Activated gamma-delta T cell (primary cell): ENCODE data around the gene C3orf20.
"Not testable (repeated sequence)": the region's sequence is repeated elsewhere in the genome, so short reads cannot be mapped to it uniquely, and the experiment has no call there.

ENCODE experiments used
- DNase-seq: peaks from one replicate; lab custom pipeline; 2025; lab: John Stamatoyannopoulos, UW

C3orf20 gene

DNA sequence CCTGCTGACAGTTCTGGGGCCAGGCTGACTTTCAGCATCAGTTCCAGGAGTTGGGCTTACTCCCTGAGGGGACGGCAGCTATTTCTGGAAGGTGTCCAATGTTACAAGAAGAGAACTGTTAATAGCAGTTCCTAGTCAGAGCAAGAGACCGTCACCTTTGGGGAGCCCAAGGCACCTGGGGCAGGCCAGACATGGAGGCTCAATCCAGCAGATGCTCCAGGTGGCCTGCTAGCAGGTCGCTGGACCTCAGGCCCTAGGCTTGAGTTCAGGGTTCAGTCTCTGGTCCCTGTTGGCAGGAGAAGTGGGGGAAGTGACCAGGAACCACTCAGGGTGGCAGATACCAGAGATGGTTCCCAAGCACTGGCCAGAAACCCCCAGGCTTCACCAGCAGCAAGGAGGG, 25.9 kb downstream of the C3orf20 start:
- no peak for DNase-seq

DNA sequence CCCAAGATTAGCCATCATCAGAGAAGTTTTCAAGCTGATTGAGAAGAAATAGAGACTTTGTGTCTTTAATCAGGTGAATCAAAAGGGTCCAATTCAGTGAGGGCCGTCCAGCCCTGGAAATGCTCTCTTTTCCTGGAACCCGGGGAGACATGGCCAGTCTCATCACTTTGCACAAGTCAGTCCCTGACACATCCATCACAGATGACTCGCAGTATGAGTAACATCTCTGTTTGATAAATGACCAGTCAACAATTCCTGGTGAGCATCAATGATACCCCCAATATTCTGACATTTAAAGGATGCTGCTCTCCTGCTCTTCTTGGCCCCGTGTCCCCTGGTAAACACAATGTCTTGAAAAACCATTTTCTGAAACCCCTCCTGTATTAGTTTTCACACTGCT, 26.7 kb downstream of the C3orf20 start:
- DNase-seq: no peak

DNA sequence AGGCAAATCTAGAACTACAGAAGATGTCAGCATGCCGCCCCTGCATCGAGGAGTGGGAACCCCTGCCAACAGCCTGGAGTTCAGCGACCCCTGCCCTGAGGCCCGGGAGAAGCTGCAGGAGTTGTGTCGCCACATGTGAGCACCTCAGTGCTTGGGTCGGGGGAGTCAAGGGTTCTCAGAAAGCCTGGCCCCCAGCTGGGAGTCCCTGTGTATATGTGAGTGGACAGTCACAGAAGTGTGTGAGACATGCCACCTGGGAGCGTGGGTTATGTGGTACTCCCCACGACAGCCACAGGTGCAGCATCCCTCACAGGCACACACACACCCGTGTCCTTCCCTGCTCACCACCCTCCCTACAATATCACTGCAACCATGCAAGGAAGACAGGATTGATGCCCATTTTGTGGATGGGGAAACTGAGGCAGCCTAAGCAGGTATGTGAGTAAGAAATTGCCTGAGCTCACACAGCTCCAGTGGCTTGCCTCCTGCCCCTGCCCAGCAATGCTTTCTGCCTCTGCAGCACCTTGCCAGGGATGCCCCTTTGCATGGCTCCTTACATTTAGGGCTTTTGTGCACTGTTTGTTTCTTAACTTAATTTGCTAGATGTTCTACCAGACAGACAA, 28.3 kb downstream of the C3orf20 start:
- DNase-seq: no peak

DNA sequence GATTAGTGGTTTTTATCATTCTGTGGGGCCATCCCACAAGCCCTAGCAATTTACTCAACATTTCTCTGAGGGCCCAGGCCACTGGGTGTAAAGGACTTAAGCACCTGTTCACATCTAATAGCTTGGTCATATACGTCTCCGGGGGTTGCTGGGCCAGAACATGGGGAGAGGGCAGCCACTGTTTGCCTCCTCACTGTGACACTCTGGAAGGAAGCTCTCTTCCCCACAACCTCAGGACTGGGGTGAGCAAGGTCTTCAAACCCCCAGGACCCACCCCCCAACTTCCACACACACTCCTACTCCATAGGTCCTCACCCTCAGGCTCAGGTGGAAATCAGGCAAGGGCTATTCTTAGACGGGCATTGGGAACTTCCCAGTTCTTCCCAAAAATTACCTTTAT, 28.9 kb downstream of the C3orf20 start:
- DNase-seq: no peak

DNA sequence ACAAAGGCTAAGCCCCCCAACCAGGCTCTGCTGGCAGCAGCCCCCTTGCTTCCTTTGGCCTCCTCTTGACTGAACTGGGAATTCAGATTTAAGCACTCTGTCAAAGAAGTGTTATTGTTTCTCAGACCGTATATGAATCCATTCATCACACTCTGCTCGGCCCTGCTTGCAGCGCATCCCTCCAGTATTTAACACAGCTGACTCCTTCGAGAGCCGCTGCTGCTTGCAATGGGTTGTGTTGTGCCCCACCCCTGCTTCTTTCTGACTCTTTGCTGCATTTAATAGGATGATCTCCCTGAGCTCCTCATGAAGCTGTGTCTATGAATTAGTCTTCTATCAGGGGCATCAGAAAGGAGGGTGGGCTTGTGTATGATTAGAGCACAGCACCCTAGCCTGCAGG, 31.2 kb downstream of the C3orf20 start:
- DNase-seq: no peak

DNA sequence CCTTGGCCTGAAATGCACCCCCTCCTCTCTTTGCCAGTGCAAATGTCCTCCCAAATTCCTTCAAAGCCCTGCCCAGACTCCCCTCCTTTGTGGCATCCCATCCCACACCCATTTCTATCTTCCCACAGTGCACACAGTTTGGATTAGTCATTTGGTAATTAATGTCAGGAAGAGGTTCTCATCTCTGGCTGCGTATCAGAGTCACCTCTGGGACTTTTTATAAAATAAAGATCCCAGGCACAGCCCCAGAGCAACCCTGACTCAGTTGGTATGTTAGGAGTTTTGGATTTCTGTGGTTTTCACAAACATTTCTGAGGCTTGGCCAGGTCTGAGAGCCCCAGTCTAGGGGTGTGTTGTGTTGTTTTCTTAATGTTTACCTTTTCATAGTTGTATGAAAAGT, 41.6 kb downstream of the C3orf20 start:
- DNase-seq: no peak

DNA sequence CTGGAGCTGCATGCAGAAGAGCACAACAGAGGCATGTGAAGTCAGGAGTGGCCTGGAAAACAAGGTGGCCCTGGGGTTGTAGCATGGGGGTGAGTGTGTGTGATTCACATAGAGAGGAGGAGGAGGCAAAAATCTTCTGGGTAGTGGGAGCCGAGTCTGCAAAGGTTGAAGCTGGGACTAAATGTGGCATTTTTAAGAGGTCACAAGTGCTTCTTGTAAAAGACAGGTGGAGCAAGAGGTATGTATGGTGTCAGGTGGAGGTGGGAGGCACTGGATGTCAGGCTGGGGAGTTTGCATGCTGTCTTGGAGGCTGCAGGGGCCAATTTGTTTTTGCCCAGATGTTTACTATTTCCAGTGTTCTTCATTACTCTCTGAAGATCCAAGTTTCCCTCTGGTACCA, 42.4 kb downstream of the C3orf20 start:
- no peak for DNase-seq

DNA sequence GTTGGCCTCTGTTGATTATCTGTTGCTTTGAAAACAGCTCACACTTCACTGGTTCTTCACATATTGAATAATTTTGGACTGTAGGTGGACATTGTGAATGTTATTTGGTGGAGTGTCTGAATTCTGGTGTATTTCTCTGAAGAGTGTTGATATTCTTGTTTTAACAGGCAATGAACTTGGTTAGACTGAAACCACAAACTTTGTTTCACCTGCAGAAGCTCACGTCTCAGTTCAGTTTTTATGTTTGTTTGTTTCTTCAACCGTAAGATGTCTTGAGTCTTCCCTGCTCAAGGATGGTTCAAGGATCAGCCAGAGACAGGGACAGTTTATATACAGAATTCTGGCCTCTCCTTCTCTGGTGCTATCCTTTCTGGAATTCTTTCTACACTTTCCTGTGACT, 43.6 kb downstream of the C3orf20 start:
- no peak for DNase-seq

DNA sequence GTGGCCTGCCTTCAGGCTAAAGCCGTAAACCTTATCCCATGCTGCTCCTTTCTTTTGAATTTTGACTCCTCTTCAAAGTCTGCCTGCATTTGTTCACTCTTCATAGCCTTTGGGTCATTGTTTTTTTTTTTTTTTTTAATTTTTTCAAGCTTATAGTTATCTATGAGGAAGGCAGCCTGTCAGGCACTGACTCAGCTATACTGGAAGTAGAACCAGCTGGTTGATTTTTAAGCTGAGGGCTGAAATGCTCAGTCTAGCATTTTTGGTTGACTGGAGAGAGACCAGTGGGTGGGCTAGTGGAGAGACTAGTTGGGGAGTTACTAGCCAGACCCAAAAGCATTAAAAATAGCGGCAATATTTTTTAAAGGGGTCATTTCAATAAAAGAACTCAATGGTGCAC, 44.1 kb downstream of the C3orf20 start:
- DNase-seq: no peak

DNA sequence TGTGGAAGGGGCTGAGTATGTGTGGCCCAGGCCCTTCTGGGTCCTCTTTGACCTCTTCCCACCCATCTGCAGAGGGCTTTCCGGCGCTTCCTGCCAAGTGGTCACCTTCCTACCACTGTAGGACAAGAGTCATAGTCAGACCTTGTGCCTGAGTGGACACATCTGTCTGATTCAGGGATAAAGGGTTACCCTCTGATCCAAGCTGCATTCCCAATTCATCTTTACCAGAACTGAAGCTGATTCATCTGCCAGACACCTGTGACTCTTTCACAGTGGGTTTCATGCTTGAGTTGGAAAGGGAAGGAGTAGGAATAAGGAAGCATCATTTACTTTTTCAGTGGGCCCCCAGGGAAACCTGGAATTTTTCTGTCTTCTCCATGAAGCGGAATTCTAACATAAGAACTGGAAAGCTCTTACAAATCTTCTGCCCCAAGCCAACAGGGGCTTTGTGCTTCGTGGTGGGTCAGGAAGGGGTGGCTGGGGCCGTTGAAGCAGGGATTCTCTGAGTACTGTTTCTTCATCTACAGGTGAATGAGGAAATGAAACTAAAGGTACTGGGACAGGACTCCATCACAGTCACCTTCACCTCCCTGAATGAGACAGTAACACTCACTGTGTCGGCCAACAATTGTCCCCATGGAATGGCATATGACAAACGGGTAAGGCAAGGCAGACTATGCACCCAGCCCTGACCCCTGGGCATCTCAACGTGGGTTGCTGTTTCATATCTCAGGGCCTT, 46.4 kb downstream of the C3orf20 start:
- no peak for DNase-seq

DNA sequence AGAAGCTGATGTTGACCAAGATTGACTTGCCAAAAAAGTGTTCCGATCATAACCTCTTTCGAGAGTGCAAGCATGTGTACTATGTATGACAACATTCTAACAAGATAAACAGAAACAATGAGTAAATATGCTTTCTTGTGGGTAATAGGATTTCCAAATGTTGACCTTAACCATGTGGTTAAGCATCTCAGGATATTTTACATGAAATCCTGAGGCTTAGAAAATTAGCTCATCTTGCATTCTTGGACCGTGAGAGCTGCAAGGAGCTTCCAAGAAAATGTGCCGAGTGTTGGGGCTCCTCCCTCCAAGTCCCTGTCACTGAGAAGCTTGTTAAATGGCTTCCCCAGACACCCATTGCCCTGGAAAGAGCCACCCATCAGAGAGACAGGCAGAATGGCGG, 50.1 kb downstream of the C3orf20 start:
- no peak for DNase-seq

DNA sequence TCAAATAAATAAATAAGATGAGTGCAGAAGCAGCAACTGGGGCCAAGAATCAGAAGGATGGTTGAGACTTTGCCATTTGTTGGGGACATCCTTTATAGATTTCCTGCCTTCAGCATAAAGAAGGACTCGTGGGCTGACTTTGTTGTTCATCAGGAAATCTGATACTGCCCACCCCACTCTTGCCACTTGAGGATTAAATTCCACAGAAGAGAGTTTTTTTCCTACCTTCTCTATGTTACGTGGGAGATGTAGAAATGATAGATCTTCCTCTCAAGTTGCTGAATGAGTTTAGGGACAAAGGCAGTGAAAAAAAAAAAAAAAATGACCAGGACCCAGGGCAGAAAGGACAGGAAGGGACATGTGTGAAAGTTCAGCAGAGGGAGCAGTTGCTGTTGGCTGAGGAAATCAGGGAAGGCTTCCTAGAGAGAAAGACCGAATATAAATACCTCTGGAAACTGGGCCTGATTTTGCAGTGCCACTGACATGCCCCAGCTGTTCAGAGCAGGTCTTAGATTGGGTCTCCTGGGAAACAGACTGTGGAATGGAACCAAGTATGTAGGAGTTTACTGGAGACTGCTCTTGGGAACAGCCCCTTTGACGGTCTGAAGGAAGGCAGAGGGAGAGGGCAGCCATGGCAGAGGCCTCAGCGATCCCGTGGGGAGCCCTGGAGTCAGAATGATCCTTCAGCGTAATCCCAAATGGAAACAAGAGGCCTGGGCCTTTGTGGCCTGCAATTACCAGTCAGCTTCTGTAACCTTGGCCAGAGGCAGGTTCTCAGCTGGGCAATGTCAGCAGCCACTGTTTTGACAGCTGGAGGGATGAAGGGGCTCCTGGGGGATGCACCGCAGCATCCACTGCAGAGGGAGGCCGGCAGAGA, 50.9 kb downstream of the C3orf20 start:
- DNase-seq: no peak

DNA sequence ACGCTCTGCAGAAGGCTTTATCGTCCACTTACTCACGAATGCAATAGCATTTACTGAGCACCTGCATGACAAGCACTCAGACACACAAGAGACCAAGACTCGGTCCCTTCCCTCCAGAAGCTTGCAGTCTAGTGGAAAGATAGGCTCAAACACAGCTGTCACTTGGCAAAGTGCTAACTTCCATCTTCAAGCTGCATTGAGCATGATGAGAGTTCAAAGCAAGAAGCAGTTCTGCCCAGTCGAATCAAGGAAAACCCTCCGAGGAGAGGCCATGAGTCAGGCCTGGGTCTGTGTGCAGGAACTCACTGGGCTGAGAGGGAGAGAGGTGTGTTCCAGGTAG, 51.5 kb downstream of the C3orf20 start:
- no peak for DNase-seq

DNA sequence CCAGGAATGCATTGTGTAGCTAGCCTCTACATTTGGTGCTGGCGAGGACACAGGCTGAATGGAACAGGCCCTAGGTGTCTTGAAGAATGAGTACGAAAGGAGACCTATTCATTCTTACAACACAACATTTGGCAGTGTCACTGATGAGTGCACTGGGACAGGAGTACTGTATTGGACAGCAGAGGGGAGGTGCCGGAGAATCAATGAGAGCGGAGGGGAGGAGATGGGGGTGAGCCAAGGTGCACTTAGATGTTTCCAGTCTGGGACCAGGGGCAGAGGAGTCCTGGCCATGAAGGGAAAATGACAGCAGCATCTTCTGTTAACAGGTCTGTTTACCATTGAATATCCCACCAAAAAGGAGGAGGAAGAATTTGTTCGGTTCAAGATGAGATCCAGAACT, 53.2 kb downstream of the C3orf20 start:
- no peak for DNase-seq

DNA sequence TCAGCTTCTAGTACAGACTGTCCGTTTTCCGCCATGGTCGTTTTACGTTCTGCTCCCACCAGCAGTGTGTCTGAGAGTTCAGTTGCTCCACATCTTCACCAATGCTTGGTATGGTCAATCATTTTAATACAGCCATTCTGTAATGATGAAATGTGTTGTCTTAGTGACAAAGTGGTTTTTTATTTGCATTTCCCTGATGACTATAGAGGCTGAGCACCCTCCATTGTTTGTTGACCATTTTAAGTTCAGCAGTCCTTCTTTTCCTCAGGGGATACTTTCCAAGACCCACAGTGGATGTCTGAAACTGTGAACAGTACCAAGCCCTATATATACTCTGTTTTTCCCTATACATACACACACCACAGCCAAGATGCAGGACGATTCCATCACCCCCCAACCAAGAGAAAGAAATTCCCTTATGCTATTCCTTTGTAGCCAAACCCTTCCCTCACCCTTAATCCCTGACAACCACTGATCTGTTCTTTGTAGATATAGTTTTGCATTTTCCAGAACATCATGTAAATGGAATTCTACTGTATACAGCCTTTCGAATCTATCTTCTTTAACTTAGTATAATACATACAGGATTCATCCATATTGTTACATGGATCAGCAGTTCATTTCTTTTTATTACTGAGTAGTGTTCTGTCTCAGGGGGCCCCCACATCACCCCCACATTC, 55.9 kb downstream of the C3orf20 start:
- no peak for DNase-seq

DNA sequence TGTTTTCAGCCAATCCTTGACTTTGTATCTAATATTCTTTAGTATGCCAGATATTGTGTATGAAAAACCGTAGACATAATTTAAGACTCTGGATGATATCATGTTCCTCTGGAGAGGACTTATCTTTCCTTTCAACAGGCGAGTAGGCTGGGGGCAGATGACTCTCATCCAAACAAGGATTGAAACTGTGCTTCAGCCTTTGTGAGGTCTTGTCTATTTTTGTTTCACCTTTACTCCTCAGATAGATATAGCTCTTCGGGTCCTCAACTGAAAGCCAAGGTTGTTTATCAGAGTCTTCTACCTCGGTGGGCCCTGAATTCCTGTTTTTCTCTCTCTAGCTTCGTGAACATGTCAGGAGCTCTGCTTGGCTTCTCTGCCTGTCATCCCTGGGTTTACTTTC, 66.0 kb downstream of the C3orf20 start:
- DNase-seq: no peak

DNA sequence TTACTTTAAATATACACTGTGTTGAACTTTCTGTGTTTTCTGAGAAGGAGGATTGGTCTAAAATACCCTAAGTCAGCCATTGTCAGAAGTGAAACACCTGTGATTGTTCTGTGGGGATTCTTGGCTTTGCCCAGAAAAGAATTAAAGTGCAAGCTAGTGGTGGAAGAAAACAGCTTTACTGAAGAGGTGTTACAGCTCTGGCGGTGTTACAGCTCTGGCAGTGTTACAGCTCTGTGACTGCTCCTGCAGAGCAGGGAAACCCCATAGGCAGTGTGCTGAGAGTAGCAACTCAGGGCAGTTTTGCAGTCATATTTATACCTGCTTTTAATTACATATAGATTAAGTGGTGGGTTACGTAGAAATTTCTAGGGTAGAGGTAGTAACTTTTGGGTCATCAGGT, 66.6 kb downstream of the C3orf20 start:
- no peak for DNase-seq

DNA sequence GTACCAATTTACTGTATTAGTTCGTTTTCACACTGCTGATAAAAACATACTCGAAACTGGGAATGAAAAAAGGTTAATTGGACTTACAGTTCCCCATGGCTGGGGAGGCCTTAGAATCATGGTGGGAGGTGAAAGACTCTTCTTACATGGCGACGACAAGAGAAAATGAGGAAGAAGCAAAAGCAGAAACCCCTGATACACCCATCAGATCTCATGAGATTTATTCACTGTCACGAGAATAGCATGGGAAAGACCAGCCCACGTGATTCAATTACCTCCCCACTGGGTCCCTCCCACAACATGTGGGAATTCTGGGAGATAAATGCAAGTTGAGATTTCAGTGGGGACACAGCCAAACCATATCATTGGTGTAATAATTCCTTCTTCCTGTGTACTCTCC, 69.6 kb downstream of the C3orf20 start:
- DNase-seq: no peak

DNA sequence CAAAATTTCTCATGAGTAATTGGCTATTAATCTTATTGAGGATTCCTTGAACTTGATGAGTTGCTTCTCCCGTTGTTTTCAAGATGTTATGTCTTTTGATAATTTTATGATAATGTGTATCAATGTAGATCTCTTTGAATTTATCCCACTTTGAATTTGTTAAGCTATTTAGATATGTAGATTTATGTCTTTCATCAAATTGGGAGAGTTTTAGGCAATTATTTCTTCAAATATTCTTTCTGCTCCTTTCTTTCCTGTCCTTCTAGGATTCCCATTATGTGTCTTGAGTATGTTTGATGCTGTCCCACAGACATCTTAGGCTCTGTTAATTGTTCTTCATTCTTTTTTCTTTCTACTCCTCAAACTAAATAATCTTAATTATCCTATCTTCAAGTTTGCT, 75.7 kb downstream of the C3orf20 start:
- no peak for DNase-seq

DNA sequence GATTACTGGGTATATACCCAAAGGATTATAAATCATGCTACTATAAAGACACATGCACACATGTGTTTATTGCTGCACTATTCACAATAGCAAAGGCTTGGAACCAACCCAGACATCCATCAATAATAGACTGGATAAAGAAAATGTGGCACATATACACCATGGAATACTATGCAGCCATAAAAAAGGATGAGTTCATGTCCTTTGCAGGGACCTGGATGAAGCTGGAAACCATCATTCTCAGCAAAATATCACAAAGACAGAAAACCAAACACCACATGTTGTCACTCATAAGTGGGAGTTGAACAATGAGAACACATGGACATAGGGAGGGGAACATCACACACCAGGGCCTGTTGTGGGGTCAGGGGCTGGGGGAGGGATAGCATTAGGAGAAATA, 78.0 kb downstream of the C3orf20 start:
- not testable (repeated sequence) for DNase-seq

DNA sequence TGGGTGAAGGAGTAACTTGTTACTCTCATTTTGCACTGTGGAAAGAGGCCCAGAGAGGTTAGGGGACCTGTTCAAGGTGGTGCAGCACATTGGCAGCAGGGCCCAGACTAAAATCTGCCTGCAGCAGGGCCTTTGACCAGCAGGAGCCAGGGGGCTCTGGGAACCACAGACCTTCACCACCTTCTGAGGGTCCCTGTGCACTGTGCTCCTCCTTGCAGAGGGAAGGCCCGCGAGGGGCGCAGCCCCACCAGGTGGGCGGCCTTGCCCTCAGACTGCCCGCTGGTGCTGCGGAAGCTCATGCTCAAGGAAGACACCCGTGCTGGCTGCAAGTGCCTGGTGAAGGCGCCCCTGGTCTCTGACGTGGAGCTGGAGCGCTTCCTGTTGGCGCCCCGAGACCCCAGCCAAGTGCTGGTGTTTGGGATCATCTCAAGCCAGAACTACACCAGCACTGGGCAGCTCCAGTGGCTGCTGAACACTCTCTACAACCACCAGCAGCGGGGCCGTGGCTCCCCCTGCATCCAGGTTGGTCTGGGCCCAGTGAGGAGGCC, 82.3 kb downstream of the C3orf20 start:
- DNase-seq: no peak

DNA sequence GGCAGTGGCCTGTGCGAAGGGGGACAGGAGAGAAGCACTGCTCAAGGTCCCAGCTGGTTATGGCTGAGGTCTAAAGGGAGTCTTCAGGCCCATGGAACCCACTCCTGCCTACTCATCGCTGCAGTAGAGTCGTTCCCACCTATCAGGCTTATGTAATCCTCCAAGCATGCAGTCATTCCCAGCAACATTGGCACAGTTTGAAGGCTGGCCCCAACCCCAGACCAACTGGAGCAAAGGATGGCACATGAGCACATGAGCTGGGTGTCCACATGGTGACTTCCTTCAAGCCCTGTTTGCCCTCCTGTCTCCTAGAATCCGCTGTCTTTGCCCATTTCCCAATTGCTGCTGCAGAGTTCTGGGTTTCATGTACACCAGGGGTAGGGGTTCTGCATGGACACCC, 83.4 kb downstream of the C3orf20 start:
- no peak for DNase-seq
